Peyer's patch (tissue), 4 donors: ENCODE measurements around the gene PDLIM5. TPM values are rescaled to one million over a fixed set of nuclear protein-coding genes. Genes with fewer than 3 reads are reported as not detected.

ENCODE experiments used
- DNase-seq, 3 donors: peaks; one replicate each; pipeline ENCODE4 v3.0.0-alpha.2; 2017 to 2019
- H3K27ac ChIP-seq, 4 donors: fragments of 200-600 bp; sonication (generic); one replicate each; pipeline ENCODE4 v1.5.1; 2016 to 2019
- H3K27me3 ChIP-seq, 2 donors: fragments of 200-600 bp; sonication (generic); one replicate each; pipeline ENCODE4 v1.5.1; 2019
- H3K36me3 ChIP-seq, 3 donors: fragments of 200-600 bp; sonication (generic); one replicate each; pipeline ENCODE4 v1.5.1; 2016 to 2019
- H3K4me1 ChIP-seq, 4 donors: fragments of 200-600 bp; sonication (generic); one replicate each; pipeline ENCODE4 v1.5.1; 2016 to 2019
- H3K4me3 ChIP-seq, 4 donors: fragments of 200-600 bp; sonication (generic); 1 replicate in 3 of 4; 2 replicates in 1 of 4; pipeline ENCODE4 v1.5.1; 2016 to 2019; ENCODE audit warnings: mild to moderate bottlenecking in 1 of 4
- H3K9me3 ChIP-seq, 4 donors: fragments of 200-600 bp; sonication (generic); one replicate each; pipeline ENCODE4 v1.5.1; 2016 to 2019; ENCODE audit warnings: mild to moderate bottlenecking in 1 of 4
- POLR2A ChIP-seq, 2 donors: fragments of 450-650 bp; IDR thresholded peaks; one replicate each; pipeline ENCODE4 v1.5.1; 2017; ENCODE audit warnings: antibody characterized with exemption in 2 of 2, mild to moderate bottlenecking in 2 of 2, moderate library complexity in 2 of 2
- total RNA-seq, 4 donors: library from RNA; depleted of rRNA; stranded (reverse); fragments of >200 nt; gene quantifications; one replicate each; pipeline ENCODE4 v1.1.0, GENCODE V29; 2016
- TF ChIP-seq, protein P1 (sequence below), 6 experiments: fragments of 450-650 bp in 4 of 6; fragments of 200-600 bp in 2 of 6; sonication (generic) in 1 of 6; IDR thresholded peaks; one replicate each; pipeline ENCODE4 v1.5.1; 2017 to 2019; ENCODE audit warnings: antibody characterized with exemption in 6 of 6, mild to moderate bottlenecking in 3 of 6, moderate library complexity in 1 of 6

The PDLIM5 gene
- total RNA-seq, 4 donors from 2014 or later = 112 to 197 (median 158) TPM

DNA sequence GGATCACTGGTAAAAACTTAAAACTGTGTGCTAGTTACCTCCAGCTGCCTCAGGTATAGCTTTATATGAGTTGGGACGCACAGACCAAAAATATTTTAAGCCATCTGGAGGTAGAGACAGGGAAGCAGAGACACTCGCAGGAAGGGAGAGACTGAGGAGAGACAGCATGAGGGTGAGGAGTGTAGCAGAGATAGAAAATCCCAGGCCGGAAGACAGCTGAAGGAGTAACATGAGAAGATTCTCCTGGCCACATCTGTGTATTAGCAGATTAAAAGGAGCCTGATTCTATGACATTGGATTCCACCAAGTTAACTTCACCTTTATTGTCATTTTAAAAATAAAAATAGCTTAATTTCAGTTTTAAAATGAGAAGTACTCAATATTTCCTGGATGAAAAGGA, 84.3 kb downstream of the PDLIM5 start:
- Histone ChIP-seq H3K36me3 (no peaks in the 10 kb centered on the region), H3K4me1 (peaks cover 0 to 44% (median 0%) of the 10 kb centered on the region in 4 donors), H3K27ac (no peak overlapping the region), H3K9me3 (no peaks in the 10 kb centered on the region), H3K27me3 (no peaks in the 10 kb centered on the region), H3K4me3 (no peak overlapping the region)
- no peak for DNase-seq
- TF ChIP-seq, protein P1, sequence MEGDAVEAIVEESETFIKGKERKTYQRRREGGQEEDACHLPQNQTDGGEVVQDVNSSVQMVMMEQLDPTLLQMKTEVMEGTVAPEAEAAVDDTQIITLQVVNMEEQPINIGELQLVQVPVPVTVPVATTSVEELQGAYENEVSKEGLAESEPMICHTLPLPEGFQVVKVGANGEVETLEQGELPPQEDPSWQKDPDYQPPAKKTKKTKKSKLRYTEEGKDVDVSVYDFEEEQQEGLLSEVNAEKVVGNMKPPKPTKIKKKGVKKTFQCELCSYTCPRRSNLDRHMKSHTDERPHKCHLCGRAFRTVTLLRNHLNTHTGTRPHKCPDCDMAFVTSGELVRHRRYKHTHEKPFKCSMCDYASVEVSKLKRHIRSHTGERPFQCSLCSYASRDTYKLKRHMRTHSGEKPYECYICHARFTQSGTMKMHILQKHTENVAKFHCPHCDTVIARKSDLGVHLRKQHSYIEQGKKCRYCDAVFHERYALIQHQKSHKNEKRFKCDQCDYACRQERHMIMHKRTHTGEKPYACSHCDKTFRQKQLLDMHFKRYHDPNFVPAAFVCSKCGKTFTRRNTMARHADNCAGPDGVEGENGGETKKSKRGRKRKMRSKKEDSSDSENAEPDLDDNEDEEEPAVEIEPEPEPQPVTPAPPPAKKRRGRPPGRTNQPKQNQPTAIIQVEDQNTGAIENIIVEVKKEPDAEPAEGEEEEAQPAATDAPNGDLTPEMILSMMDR (IDR thresholded peaks at IDR 0.05) = no peak
- TF ChIP-seq POLR2A (IDR thresholded peaks at IDR 0.05) = no peak

DNA sequence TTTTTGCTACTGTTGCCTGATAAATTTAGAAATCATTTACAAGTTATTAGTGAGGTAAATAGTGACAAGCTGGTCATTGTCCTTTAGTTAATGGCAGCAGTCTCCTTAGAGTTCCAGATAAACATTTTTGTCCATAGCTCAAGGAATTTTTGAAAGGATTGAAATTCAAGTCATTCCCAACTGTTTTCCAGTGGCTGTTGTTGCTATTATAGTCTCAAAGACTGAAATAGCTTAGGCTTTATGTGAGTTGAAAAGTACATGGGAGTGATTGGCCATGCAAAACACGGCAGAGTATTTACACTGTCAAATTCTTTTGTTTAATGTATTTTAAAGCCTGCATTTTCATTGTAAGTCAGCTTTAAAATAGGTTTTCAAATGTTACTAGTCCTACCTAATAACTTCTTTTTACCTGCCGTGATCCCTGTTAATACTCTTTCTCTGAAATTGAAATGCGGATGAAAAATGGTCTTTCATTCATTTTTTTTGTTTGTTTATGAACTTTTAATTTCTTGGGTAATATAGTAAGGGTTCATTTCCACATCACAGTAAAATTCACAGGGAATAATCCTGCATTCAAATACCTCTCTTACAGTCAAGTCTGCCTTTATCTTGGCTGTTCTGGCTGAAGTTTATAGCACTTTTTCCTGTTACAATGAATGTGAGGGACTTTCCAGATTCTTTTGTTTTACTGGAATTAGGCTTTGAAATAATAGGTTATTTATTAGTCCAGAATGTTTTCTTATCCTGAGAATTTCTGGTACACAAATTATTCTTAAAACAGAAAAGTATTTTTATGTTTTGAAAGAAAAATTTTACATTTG, 85.1 kb downstream of the PDLIM5 start:
- H3K36me3 ChIP-seq = no peaks in the 10 kb centered on the region
- no peak overlapping the region for H3K4me3 ChIP-seq
- TF ChIP-seq, protein P1 (IDR thresholded peaks at IDR 0.05) = no peak
- no peak for TF ChIP-seq POLR2A (IDR thresholded peaks at IDR 0.05)
- H3K9me3 ChIP-seq = no peaks in the 10 kb centered on the region
- DNase-seq = no peak
- peaks cover 0 to 44% (median 0%) of the 10 kb centered on the region in 4 donors for H3K4me1 ChIP-seq
- H3K27ac ChIP-seq = no peak overlapping the region
- H3K27me3 ChIP-seq = no peaks in the 10 kb centered on the region

DNA sequence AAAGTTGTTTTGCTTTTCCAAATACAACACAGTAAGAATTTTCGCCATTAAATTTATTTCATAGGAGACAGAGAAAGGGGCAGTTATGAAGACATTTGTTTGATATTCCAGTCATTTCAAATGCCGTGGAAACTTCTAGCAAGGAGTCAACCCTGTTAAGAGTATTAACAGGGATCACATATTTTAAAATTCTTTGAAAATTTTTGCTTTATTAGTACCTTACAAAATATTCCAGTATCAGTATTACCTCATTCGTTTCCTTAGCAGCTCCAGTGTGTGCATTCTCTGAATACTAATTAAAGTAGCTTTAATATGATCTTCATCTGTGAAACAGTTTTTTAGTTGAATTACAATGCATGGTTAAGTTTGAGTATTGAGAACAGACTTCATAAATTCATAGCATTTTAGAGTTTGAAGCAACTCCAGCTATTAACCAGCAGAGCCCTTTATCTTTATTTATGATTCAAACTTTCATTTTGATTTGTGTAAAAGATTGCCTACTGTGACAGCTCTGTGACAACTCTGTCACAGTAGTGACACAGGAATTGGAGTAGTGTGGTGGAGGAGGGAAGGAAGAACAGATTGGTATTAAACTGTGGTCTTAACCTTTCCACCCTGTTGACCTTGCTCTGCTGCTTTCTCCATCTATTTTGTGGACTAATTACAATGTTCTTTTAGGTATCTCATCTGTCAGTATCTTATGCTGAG, 86.3 kb downstream of the PDLIM5 start:
- H3K9me3 ChIP-seq = no peaks in the 10 kb centered on the region
- peaks cover 0 to 38% (median 0%) of the 10 kb centered on the region in 4 donors for H3K4me1 ChIP-seq
- H3K27me3 ChIP-seq = no peaks in the 10 kb centered on the region
- no peak overlapping the region for H3K4me3 ChIP-seq
- no peak for DNase-seq
- no peaks in the 10 kb centered on the region for H3K36me3 ChIP-seq
- TF ChIP-seq, protein P1 (IDR thresholded peaks at IDR 0.05) = no peak
- no peak for TF ChIP-seq POLR2A (IDR thresholded peaks at IDR 0.05)
- H3K27ac ChIP-seq = no peak overlapping the region

DNA sequence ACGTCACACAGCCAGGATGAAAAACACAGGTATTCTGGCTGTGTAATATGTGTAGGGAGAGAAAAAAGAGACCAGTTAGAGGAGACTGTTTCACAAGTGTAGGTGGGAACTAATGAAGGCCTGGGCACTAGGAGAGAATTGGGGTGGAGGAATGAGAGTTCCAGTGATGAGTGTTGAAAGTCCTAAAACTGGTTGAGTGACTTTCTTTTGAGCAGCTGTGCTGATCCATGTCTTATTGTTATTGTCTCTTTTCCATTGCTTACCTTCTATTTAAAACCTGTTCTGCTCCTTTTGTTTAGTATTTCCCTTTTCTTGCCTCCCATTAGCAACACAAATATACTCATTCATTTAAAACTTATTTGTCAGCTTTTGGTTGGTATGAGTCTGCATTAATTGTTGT, 88.7 kb downstream of the PDLIM5 start:
- Histone ChIP-seq H3K27ac (no peak overlapping the region), H3K4me3 (no peak overlapping the region), H3K36me3 (no peaks in the 10 kb centered on the region), H3K9me3 (no peaks in the 10 kb centered on the region), H3K27me3 (no peaks in the 10 kb centered on the region), H3K4me1 (peaks cover 0 to 14% (median 0%) of the 10 kb centered on the region in 4 donors)
- DNase-seq = no peak
- TF ChIP-seq, protein P1 (IDR thresholded peaks at IDR 0.05) = no peak
- no peak for TF ChIP-seq POLR2A (IDR thresholded peaks at IDR 0.05)

DNA sequence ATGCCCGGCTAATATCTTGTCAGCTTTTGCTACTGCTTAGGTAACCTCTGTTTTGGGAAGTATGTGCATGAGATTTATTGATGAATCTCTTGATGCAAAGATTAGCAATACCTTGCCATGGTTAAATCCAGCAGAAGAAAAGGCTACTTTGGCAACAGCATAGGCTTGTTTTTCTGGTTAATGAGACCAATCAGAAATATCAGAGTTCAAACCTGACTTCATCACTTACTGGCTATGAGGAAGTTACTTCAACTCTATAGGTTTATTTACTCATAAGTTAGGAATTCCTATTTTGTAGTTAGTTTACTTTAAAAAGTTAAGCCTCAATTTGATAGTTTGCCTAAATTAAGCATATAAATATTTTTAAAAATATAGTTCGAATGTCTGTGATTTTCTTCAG, 93.1 kb downstream of the PDLIM5 start:
- Histone ChIP-seq H3K27me3 (no peaks in the 10 kb centered on the region), H3K9me3 (no peaks in the 10 kb centered on the region), H3K36me3 (no peaks in the 10 kb centered on the region), H3K4me1 (peaks cover 0 to 5% (median 0%) of the 10 kb centered on the region in 4 donors), H3K27ac (no peak overlapping the region), H3K4me3 (no peak overlapping the region)
- DNase-seq = no peak
- TF ChIP-seq, protein P1 (IDR thresholded peaks at IDR 0.05) = no peak
- TF ChIP-seq POLR2A (IDR thresholded peaks at IDR 0.05) = no peak
